ENCODE data around the gene FILIP1L. TPM values are rescaled to one million over a fixed set of nuclear protein-coding genes. Genes with fewer than 3 reads are reported as not detected.

FILIP1L gene
- total RNA-seq, 1 experiment from 2014 or later: 0.17 TPM

Small RNA genes within 50 kb of the gene (microRNA-seq; reads per million reads assigned to microRNA genes)
- gene MIR3921 (ENCODE audit: borderline number of aligned reads): not detected

Other genes starting within 250 kb of the FILIP1L start
- 21.9 TPM for gene TBC1D23, start 146.5 kb upstream of the FILIP1L start, total RNA-seq (2021; ENCODE audit: unreplicated experiment)
- 44.7 TPM for gene NIT2, start 220.3 kb upstream of the FILIP1L start, total RNA-seq (2021; ENCODE audit: unreplicated experiment)

All from HCT116 (cell line).